Mesenchymal stem cell (in vitro differentiated cells and primary cell): ENCODE measurements around the gene GOLT1A.
A peak's percentile ranks its signal among the peaks of the same experiment; 100 is the strongest.

ENCODE experiments used
- DNase-seq: peaks from one replicate; pipeline ENCODE4 v3.0.0-alpha.2; 2013
- H2AFZ ChIP-seq: one replicate; pipeline ENCODE4 v1.6.1; 2013; ENCODE audit warnings: low read depth, mild to moderate bottlenecking, control low read depth, inconsistent platforms, low read length, moderate library complexity
- H2AK5ac ChIP-seq: 2 replicates; pipeline ENCODE4 v1.6.1; 2013; ENCODE audit warnings: low read length, moderate library complexity, mild to moderate bottlenecking, inconsistent platforms; ENCODE audit not compliant: severe bottlenecking
- H2BK120ac ChIP-seq: one replicate; pipeline ENCODE4 v1.6.1; 2013; ENCODE audit warnings: low read depth, mild to moderate bottlenecking, inconsistent platforms, low read length, moderate library complexity
- H2BK12ac ChIP-seq, 2 experiments: one replicate each; pipeline ENCODE4 v1.6.1; 2013; ENCODE audit warnings: inconsistent platforms in 2 of 2, low read length in 2 of 2, mild to moderate bottlenecking in 2 of 2, moderate library complexity in 2 of 2, control low read depth in 1 of 2
- H2BK15ac ChIP-seq: one replicate; pipeline ENCODE4 v1.6.1; 2013; ENCODE audit warnings: mild to moderate bottlenecking, low read depth, inconsistent platforms; ENCODE audit not compliant: poor library complexity, severe bottlenecking
- H2BK5ac ChIP-seq: 2 replicates; pipeline ENCODE4 v1.6.1; 2013; ENCODE audit warnings: low read depth, mild to moderate bottlenecking, low read length, control low read depth, inconsistent platforms; ENCODE audit not compliant: poor library complexity, severe bottlenecking
- H3K14ac ChIP-seq, 2 experiments: one replicate each; pipeline ENCODE4 v1.6.1; 2013; ENCODE audit warnings: inconsistent platforms in 2 of 2, low read length in 2 of 2, control low read depth in 1 of 2, mild to moderate bottlenecking in 1 of 2, moderate library complexity in 1 of 2
- H3K18ac ChIP-seq, 2 experiments: one replicate each; pipeline ENCODE4 v1.6.1; 2013; ENCODE audit warnings: inconsistent platforms in 2 of 2, low read length in 2 of 2, control low read depth in 1 of 2, low read depth in 1 of 2, mild to moderate bottlenecking in 1 of 2
- H3K23ac ChIP-seq, 2 experiments: one replicate each; pipeline ENCODE4 v1.6.1; 2013; ENCODE audit warnings: inconsistent platforms in 2 of 2, low read length in 2 of 2, mild to moderate bottlenecking in 2 of 2, moderate library complexity in 2 of 2, control low read depth in 1 of 2
- H3K27ac ChIP-seq: 2 replicates; pipeline ENCODE4 v1.5.1; 2013; ENCODE audit warnings: mild to moderate bottlenecking, moderate library complexity, low read length, control low read depth, inconsistent platforms; ENCODE audit not compliant: poor library complexity, severe bottlenecking
- H3K27me3 ChIP-seq, 2 experiments: 2 replicates each; pipeline versions ENCODE4 v1.6.1 to v1.7.0; 2013; ENCODE audit warnings: low read length in 2 of 2, mild to moderate bottlenecking in 2 of 2, moderate library complexity in 2 of 2, control low read depth in 1 of 2, inconsistent platforms in 1 of 2; ENCODE audit not compliant: control insufficient read depth in 1 of 2, insufficient read depth in 1 of 2
- H3K36me3 ChIP-seq, 2 experiments: 2 replicates each; pipeline versions ENCODE4 v1.6.1 to v1.7.0; 2013; ENCODE audit warnings: low read length in 2 of 2, control low read depth in 1 of 2, inconsistent platforms in 1 of 2, low read depth in 1 of 2, mild to moderate bottlenecking in 1 of 2; ENCODE audit not compliant: insufficient read depth in 2 of 2, control insufficient read depth in 1 of 2
- H3K4ac ChIP-seq, 2 experiments: one replicate each; pipeline ENCODE4 v1.6.1; 2013; ENCODE audit warnings: inconsistent platforms in 2 of 2, low read length in 2 of 2, mild to moderate bottlenecking in 2 of 2, moderate library complexity in 2 of 2, control low read depth in 1 of 2, low read depth in 1 of 2
- H3K4me1 ChIP-seq: 2 replicates; pipeline ENCODE4 v1.6.1; 2013; ENCODE audit warnings: low read depth, low read length, control low read depth; ENCODE audit not compliant: control insufficient read depth, insufficient read depth
- H3K4me2 ChIP-seq: 2 replicates; pipeline ENCODE4 v1.6.1; 2013; ENCODE audit warnings: low read length, mild to moderate bottlenecking, inconsistent platforms; ENCODE audit not compliant: poor library complexity, severe bottlenecking
- H3K4me3 ChIP-seq, 2 experiments: 2 replicates each; pipeline versions ENCODE4 v1.5.1 to v1.7.0; 2013; ENCODE audit warnings: low read length in 2 of 2, mild to moderate bottlenecking in 2 of 2, control low read depth in 1 of 2, low read depth in 1 of 2; ENCODE audit not compliant: insufficient read depth in 1 of 2
- H3K79me1 ChIP-seq: replicated peaks from 2 replicates; pipeline ENCODE4 v1.6.1; 2013; ENCODE audit warnings: mild to moderate bottlenecking, control low read depth, low read length, inconsistent platforms; ENCODE audit not compliant: poor library complexity, severe bottlenecking
- H3K9ac ChIP-seq: 2 replicates; pipeline ENCODE4 v1.7.0; 2013; ENCODE audit warnings: mild to moderate bottlenecking, low read length, moderate library complexity
- H3K9me3 ChIP-seq: 2 replicates; pipeline ENCODE4 v1.7.0; 2013; ENCODE audit warnings: mild to moderate bottlenecking, low read length; ENCODE audit not compliant: control insufficient read depth
- H4K8ac ChIP-seq: one replicate; pipeline ENCODE4 v1.6.1; 2013; ENCODE audit warnings: inconsistent platforms, mild to moderate bottlenecking, low read length, moderate library complexity
- H4K91ac ChIP-seq: one replicate; pipeline ENCODE4 v1.6.1; 2013; ENCODE audit warnings: mild to moderate bottlenecking, low read length, inconsistent platforms
- WGBS: methylation state at CpG from one replicate; pipeline ENCODE4 v1.1.7; 2013; ENCODE audit warnings: mixed read lengths; 5-methylcytosine and 5-hydroxymethylcytosine counted together

Gene GOLT1A

GRCh38 chr1:204261746-204262505, 48.1 kb upstream of the GOLT1A start:
- Histone ChIP-seq H3K27ac (no peak overlapping the region), H3K9me3 (no peaks in the 10 kb centered on the region), H2BK120ac (no peak overlapping the region), H3K4me2 (no peak overlapping the region), H3K14ac (no peak overlapping the region), H3K23ac (no peak overlapping the region), H3K9ac (no peak overlapping the region), H4K8ac (no peak overlapping the region), H3K36me3 (no peaks in the 10 kb centered on the region), H2BK5ac (no peak overlapping the region), H3K4me3 (no peak overlapping the region), H2AFZ (no peak overlapping the region), H4K91ac (peak overlapping the region; percentile 52), H2BK12ac (no peak overlapping the region), H2AK5ac (no peak overlapping the region), H3K4ac (no peak overlapping the region), H3K79me1 (no peaks in the 10 kb centered on the region), H3K27me3 (peaks cover 32 to 51% of the 10 kb centered on the region in 2 experiments), H3K18ac (peak overlapping the region in 1 of 2 experiments; percentile 25), H3K4me1 (peaks cover 7% of the 10 kb centered on the region), H2BK15ac (peak overlapping the region; percentile 19)
- WGBS, result 82% methylated on average over 13 of the region's 13 CpGs
- peak; percentile 68 for DNase-seq

- Histone ChIP-seq H3K14ac (no peak overlapping the region), H3K79me1 (no peaks in the 10 kb centered on the region), H4K8ac (no peak overlapping the region), H2BK15ac (no peak overlapping the region), H3K27me3 (peaks cover 37 to 55% of the 10 kb centered on the region in 2 experiments), H3K9me3 (no peaks in the 10 kb centered on the region), H3K36me3 (no peaks in the 10 kb centered on the region), H2BK5ac (no peak overlapping the region), H2AK5ac (no peak overlapping the region), H2AFZ (no peak overlapping the region), H3K18ac (no peak overlapping the region), H2BK12ac (peak overlapping the region in 1 of 2 experiments; percentile 40), H3K23ac (no peak overlapping the region), H3K4me1 (peaks cover 2% of the 10 kb centered on the region), H3K4me2 (no peak overlapping the region), H3K27ac (no peak overlapping the region), H3K4me3 (no peak overlapping the region), H4K91ac (no peak overlapping the region), H3K9ac (no peak overlapping the region), H2BK120ac (no peak overlapping the region), H3K4ac (no peak overlapping the region)
- WGBS, result 96% methylated on average over 12 of the region's 12 CpGs
- DNase-seq, result no peak
Observed at GRCh38 chr1:204261266-204261665, 47.5 kb upstream of the GOLT1A start.

- Histone ChIP-seq H3K18ac (no peak overlapping the region), H3K27ac (no peak overlapping the region), H4K8ac (no peak overlapping the region), H3K9me3 (no peaks in the 10 kb centered on the region), H2BK120ac (no peak overlapping the region), H3K4me2 (no peak overlapping the region), H2AFZ (no peak overlapping the region), H3K27me3 (peaks cover 33 to 52% of the 10 kb centered on the region in 2 experiments), H3K79me1 (no peaks in the 10 kb centered on the region), H4K91ac (no peak overlapping the region), H2BK15ac (no peak overlapping the region), H3K4ac (no peak overlapping the region), H3K14ac (peak overlapping the region in 1 of 2 experiments; percentile 4), H2AK5ac (no peak overlapping the region), H3K9ac (no peak overlapping the region), H2BK5ac (no peak overlapping the region), H3K36me3 (no peaks in the 10 kb centered on the region), H3K4me3 (no peak overlapping the region), H3K23ac (no peak overlapping the region), H2BK12ac (peak overlapping the region in 1 of 2 experiments; percentile 40), H3K4me1 (peaks cover 1% of the 10 kb centered on the region)
- DNase-seq, result peak; percentile 26
- WGBS, result 84% methylated on average over 14 of the region's 14 CpGs
Observed at GRCh38 chr1:204260601-204261197, 46.9 kb upstream of the GOLT1A start.

- no peak for DNase-seq
- Histone ChIP-seq H2AK5ac (no peak overlapping the region), H3K14ac (no peak overlapping the region), H3K27ac (no peak overlapping the region), H2BK15ac (no peak overlapping the region), H2BK5ac (no peak overlapping the region), H3K4ac (no peak overlapping the region), H3K79me1 (no peaks in the 10 kb centered on the region), H3K18ac (no peak overlapping the region), H4K91ac (peak overlapping the region; percentile 55), H3K36me3 (no peaks in the 10 kb centered on the region), H3K4me2 (no peak overlapping the region), H3K27me3 (peaks cover 28 to 43% of the 10 kb centered on the region in 2 experiments), H2AFZ (no peak overlapping the region), H3K9me3 (no peaks in the 10 kb centered on the region), H3K23ac (no peak overlapping the region), H3K9ac (no peak overlapping the region), H3K4me3 (no peak overlapping the region), H3K4me1 (peaks cover 1% of the 10 kb centered on the region), H4K8ac (no peak overlapping the region), H2BK12ac (peak overlapping the region in 1 of 2 experiments; percentile 33), H2BK120ac (no peak overlapping the region)
- 92% methylated on average over 5 of the region's 5 CpGs for WGBS
Observed at GRCh38 chr1:204259782-204260181, 46.0 kb upstream of the GOLT1A start.
